WTC11 (cell line): Measurements from ENCODE around the gene KCNN4. TPM values are rescaled to one million over a fixed set of nuclear protein-coding genes. Genes with fewer than 3 reads are reported as not detected.
"Not testable (repeated sequence)": the region's sequence is repeated elsewhere in the genome, so short reads cannot be mapped to it uniquely, and the experiment has no call there.

Experiments
- ATAC-seq: fragments of 200-7000 bp; cut with Tn5 transposase; 2 replicates; pipeline ENCODE4 v1.10.0; 2021; ENCODE audit warnings: mild to moderate bottlenecking, moderate library complexity
- CTCF ChIA-PET: fragments of 300-600 bp; sonication (Branson Sonifier 250); formaldehyde crosslinking; loops from one replicate; lab custom pipeline; 2021; ENCODE audit warnings: antibody characterized with exemption; lab: Charles Lee
- POLR2A ChIA-PET: fragments of 350-600 bp; sonication (Branson Sonifier 250); formaldehyde crosslinking; loops from one replicate; lab custom pipeline; 2021; ENCODE audit warnings: antibody characterized with exemption; lab: Charles Lee
- DNase-seq: peaks from one replicate; pipeline ENCODE4 v3.0.0; 2021; ENCODE audit warnings: low spot score
- H3K27ac Mint-ChIP-seq: 2 replicates; pipeline ENCODE4 v1.8.0; 2021; ENCODE audit warnings: mixed read lengths
- H3K27me3 Mint-ChIP-seq: 2 replicates; pipeline ENCODE4 v1.8.0; 2021; ENCODE audit warnings: low read depth, mild to moderate bottlenecking, moderate library complexity, mixed read lengths
- H3K36me3 Mint-ChIP-seq: 2 replicates; pipeline ENCODE4 v1.8.0; 2021; ENCODE audit warnings: mixed read lengths
- H3K4me1 Mint-ChIP-seq: 2 replicates; pipeline ENCODE4 v1.8.0; 2022; ENCODE audit warnings: mixed read lengths
- H3K4me3 Mint-ChIP-seq: 2 replicates; pipeline ENCODE4 v1.8.0; 2021; ENCODE audit warnings: mild to moderate bottlenecking, moderate library complexity, mixed read lengths
- H3K9me3 Mint-ChIP-seq: 2 replicates; pipeline ENCODE4 v1.8.0; 2021; ENCODE audit warnings: mixed read lengths
- CBFB ChIP-seq: sonication (generic); formaldehyde crosslinking; IDR thresholded peaks from 2 replicates; pipeline ENCODE4 v1.8.1; 2022; ENCODE audit warnings: mild to moderate bottlenecking, low read depth, missing genetic modification reagents
- CTCF ChIP-seq: fragments of 200-600 bp; IDR thresholded peaks from 2 replicates; pipeline ENCODE4 v1.8.0; 2022; ENCODE audit warnings: antibody characterized with exemption
- ELF4 ChIP-seq: sonication (generic); formaldehyde crosslinking; IDR thresholded peaks from 2 replicates; pipeline ENCODE4 v1.8.1; 2022; ENCODE audit warnings: low read depth, mild to moderate bottlenecking, moderate library complexity, missing genetic modification reagents
- MXD4 ChIP-seq: fragments of 250-450 bp; sonication (Bioruptor Pico); IDR thresholded peaks from 2 replicates; pipeline ENCODE4 v1.8.0; 2021; ENCODE audit warnings: mild to moderate bottlenecking, moderate library complexity, borderline replicate concordance
- PRDM15 ChIP-seq: sonication (generic); formaldehyde crosslinking; IDR thresholded peaks from 2 replicates; pipeline ENCODE4 v1.8.0; 2022; ENCODE audit warnings: missing genetic modification reagents
- SMAD3 ChIP-seq: sonication (generic); formaldehyde crosslinking; IDR thresholded peaks from 2 replicates; pipeline ENCODE4 v1.8.0; 2022; ENCODE audit warnings: missing genetic modification reagents, mild to moderate bottlenecking, borderline replicate concordance
- SP1 ChIP-seq: sonication (generic); formaldehyde crosslinking; conservative IDR thresholded peaks from 2 replicates; pipeline ENCODE4 v1.8.1; 2022; ENCODE audit warnings: missing genetic modification reagents
- ZNF232 ChIP-seq: sonication (generic); formaldehyde crosslinking; IDR thresholded peaks from 2 replicates; pipeline ENCODE4 v1.8.0; 2022; ENCODE audit warnings: mild to moderate bottlenecking, missing genetic modification reagents
- ZNF263 ChIP-seq: sonication (generic); formaldehyde crosslinking; IDR thresholded peaks from 2 replicates; pipeline ENCODE4 v1.8.1; 2022; ENCODE audit warnings: low read depth, mild to moderate bottlenecking, moderate library complexity, missing genetic modification reagents
- ZNF317 ChIP-seq: sonication (generic); formaldehyde crosslinking; IDR thresholded peaks from 2 replicates; pipeline ENCODE4 v1.8.1; 2023; ENCODE audit warnings: low read depth, mild to moderate bottlenecking, moderate library complexity, missing genetic modification reagents, borderline replicate concordance
- total RNA-seq: library from RNA; stranded (reverse); gene quantifications from 3 replicates; pipeline ENCODE4 v1.2.3, GENCODE V29; 2021
- TF ChIP-seq, protein P1 (sequence below): sonication (generic); formaldehyde crosslinking; IDR thresholded peaks from 2 replicates; pipeline ENCODE4 v1.8.1; 2023; ENCODE audit warnings: mild to moderate bottlenecking, missing genetic modification reagents, moderate library complexity
- TF ChIP-seq, protein P2 (sequence below): sonication (generic); formaldehyde crosslinking; IDR thresholded peaks from 2 replicates; pipeline ENCODE4 v1.8.1; 2022; ENCODE audit warnings: missing genetic modification reagents, borderline replicate concordance

Gene KCNN4
- total RNA-seq, 1 experiment from 2014 or later = 0.98 TPM

DNA sequence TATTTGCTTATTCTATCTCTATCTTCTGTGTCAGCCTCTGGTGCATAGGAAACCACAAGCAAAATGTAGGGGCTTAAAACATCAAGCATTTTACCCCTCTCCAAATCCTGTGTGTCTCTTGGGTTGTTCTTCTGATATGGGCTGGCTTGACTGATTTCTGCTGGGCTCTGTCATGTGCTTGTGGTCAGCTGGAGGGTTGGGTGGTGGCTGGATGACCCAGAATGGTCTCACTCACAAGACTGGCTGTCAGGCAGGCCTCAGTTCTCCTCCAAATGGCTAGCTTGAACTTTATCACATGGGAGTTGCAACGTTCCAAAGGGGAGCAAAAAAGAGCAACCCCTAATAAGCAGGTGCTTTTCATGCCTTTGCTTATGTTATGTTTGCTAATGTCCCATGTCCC, 31.1 kb upstream of the KCNN4 start (continued):
- TF ChIP-seq PRDM15 (CRISPR knock-in tag) = no peak
- TF ChIP-seq, protein P1, sequence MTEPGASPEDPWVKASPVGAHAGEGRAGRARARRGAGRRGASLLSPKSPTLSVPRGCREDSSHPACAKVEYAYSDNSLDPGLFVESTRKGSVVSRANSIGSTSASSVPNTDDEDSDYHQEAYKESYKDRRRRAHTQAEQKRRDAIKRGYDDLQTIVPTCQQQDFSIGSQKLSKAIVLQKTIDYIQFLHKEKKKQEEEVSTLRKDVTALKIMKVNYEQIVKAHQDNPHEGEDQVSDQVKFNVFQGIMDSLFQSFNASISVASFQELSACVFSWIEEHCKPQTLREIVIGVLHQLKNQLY (CRISPR knock-in tag) = no peak
- no peak for TF ChIP-seq SMAD3 (CRISPR knock-in tag)
- TF ChIP-seq CBFB (CRISPR knock-in tag) = no peak
- TF ChIP-seq ELF4 (CRISPR knock-in tag) = no peak
- TF ChIP-seq, all 79 proteins: peak for 0

- no peak for TF ChIP-seq ZNF232
- peak; percentile 33 for TF ChIP-seq CTCF
- TF ChIP-seq, all 79 proteins: peak for 1
- Mint-ChIP-seq H3K4me1 (no peaks in the 10 kb centered on the region), H3K9me3 (peaks cover 20% of the 10 kb centered on the region), H3K36me3 (no peaks in the 10 kb centered on the region), H3K27me3 (peaks cover 23% of the 10 kb centered on the region), H3K4me3 (no peak overlapping the region), H3K27ac (no peak overlapping the region)
- CTCF ChIA-PET = interaction anchor here (0.6 to 1.9 kb wide), 27 partner anchors 9 to 385 kb away, joined by 3 to 36 read pairs (median 5); partner anchors contain the start of genes IRGQ, PLAUR, SMG9 and ZNF155
- POLR2A ChIA-PET = interaction anchor here (0.6 kb wide), 1 partner anchor 9 kb away, joined by 5 read pairs; no protein-coding TSS in a partner anchor
- DNase-seq (no peak), ATAC-seq (peak; percentile 39; the same call in 1 of the 2 replicates)
Observed at GRCh38 chr19:43809762-43810696, 29.3 kb upstream of the KCNN4 start.

DNA sequence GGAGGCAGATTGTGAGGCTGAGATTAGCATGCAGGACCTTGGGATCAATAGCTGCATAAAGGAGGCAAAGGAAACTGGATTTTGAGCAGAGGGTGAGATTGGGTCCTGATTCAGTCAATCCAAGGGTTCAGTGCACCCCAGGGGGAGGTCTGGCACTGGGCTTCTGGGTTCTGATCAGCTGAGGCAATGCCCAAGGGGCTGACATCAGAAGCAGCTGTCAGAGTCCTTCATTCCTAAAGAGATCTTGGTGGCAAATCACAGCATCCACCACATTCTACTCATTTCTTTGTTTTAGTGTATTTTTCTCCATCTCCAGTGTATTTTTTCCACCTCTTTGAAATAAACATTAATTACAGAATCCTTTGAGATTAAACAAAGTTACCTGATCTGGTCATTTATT, 26.9 kb upstream of the KCNN4 start:
- ATAC-seq (no peak), DNase-seq (no peak)
- Mint-ChIP-seq H3K27ac (no peak overlapping the region), H3K27me3 (peaks cover 15% of the 10 kb centered on the region), H3K36me3 (no peaks in the 10 kb centered on the region), H3K4me1 (peaks cover 6% of the 10 kb centered on the region), H3K9me3 (peaks cover 9% of the 10 kb centered on the region), H3K4me3 (no peak overlapping the region)
- TF ChIP-seq ZNF263 = no peak
- TF ChIP-seq, protein P2, sequence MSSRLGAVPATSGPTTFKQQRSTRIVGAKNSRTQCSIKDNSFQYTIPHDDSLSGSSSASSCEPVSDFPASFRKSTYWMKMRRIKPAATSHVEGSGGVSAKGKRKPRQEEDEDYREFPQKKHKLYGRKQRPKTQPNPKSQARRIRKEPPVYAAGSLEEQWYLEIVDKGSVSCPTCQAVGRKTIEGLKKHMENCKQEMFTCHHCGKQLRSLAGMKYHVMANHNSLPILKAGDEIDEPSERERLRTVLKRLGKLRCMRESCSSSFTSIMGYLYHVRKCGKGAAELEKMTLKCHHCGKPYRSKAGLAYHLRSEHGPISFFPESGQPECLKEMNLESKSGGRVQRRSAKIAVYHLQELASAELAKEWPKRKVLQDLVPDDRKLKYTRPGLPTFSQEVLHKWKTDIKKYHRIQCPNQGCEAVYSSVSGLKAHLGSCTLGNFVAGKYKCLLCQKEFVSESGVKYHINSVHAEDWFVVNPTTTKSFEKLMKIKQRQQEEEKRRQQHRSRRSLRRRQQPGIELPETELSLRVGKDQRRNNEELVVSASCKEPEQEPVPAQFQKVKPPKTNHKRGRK (CRISPR knock-in tag) = no peak
- CTCF ChIA-PET = interaction anchor here (0.5 to 1.3 kb wide), 5 partner anchors 41 to 108 kb away, joined by 3 to 5 read pairs (median 3); no protein-coding TSS in a partner anchor
- POLR2A ChIA-PET = no interaction called here

- DNase-seq = no peak
- Mint-ChIP-seq H3K4me1 (peaks cover 6% of the 10 kb centered on the region), H3K36me3 (no peaks in the 10 kb centered on the region), H3K4me3 (no peak overlapping the region), H3K27ac (no peak overlapping the region), H3K9me3 (peaks cover 9% of the 10 kb centered on the region), H3K27me3 (peaks cover 21% of the 10 kb centered on the region)
- POLR2A ChIA-PET = no interaction called here
- CTCF ChIA-PET = interaction anchor here (0.9 to 1.3 kb wide), 7 partner anchors 41 to 107 kb away, joined by 3 to 5 read pairs (median 4); no protein-coding TSS in a partner anchor
- no peak for ATAC-seq
- no peak for TF ChIP-seq MXD4
- no peak for TF ChIP-seq ZNF317 (CRISPR knock-in tag)
- no peak for TF ChIP-seq SP1 (CRISPR knock-in tag)
- TF ChIP-seq, protein P1 (CRISPR knock-in tag) = no peak
- TF ChIP-seq ELF4 (CRISPR knock-in tag) = no peak
Observed at GRCh38 chr19:43806848-43807247, 26.1 kb upstream of the KCNN4 start.

- H3K36me3 Mint-ChIP-seq, POLR2A ChIA-PET, H3K27ac Mint-ChIP-seq, DNase-seq, H3K4me3 Mint-ChIP-seq, H3K4me1 Mint-ChIP-seq, H3K9me3 Mint-ChIP-seq, ATAC-seq: not testable (repeated sequence)
- H3K27me3 Mint-ChIP-seq = peaks cover 20% of the 10 kb centered on the region
- CTCF ChIA-PET = interaction anchor here (1.0 to 1.1 kb wide), 3 partner anchors 41 to 61 kb away, joined by 4 read pairs; no protein-coding TSS in a partner anchor
Observed at GRCh38 chr19:43806401-43806800, 25.6 kb upstream of the KCNN4 start.
